Measurements from ENCODE around the gene RAB8B. TPM values are rescaled to one million over a fixed set of nuclear protein-coding genes. Genes with fewer than 3 reads are reported as not detected.

Gene RAB8B
- total RNA-seq, 4 donors from 2014 or later: 7.2 to 33.4 (median 14.3) TPM

DNA sequence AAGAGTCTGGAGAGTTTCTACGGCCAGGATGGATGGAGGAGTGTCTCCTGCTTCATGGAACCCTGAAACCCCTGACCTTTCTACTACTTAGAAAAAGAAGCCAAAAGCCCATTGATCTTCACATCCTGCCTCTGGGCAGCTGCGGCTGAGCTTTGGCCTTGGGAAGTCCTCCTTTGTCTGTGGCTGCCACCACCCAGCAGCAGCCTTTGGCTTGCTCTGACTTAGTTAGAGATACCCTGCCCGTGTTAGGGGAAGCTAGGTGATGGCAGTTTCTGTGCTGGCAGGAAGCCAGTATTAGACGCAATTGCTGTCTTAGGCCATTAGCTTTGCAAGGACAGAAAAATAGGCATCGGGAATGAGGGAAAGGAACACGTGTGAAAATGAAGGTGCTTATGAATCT lies 106.8 kb downstream of the RAB8B start:
- no peak for TF ChIP-seq POLR2A (IDR thresholded peaks at IDR 0.05)
- TF ChIP-seq, protein P1, sequence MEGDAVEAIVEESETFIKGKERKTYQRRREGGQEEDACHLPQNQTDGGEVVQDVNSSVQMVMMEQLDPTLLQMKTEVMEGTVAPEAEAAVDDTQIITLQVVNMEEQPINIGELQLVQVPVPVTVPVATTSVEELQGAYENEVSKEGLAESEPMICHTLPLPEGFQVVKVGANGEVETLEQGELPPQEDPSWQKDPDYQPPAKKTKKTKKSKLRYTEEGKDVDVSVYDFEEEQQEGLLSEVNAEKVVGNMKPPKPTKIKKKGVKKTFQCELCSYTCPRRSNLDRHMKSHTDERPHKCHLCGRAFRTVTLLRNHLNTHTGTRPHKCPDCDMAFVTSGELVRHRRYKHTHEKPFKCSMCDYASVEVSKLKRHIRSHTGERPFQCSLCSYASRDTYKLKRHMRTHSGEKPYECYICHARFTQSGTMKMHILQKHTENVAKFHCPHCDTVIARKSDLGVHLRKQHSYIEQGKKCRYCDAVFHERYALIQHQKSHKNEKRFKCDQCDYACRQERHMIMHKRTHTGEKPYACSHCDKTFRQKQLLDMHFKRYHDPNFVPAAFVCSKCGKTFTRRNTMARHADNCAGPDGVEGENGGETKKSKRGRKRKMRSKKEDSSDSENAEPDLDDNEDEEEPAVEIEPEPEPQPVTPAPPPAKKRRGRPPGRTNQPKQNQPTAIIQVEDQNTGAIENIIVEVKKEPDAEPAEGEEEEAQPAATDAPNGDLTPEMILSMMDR (IDR thresholded peaks at IDR 0.05 in 4 of 5, conservative IDR thresholded peaks at IDR 0.05 in 1 of 5): no peak
- no peaks in the 10 kb centered on the region for H3K36me3 ChIP-seq
- no peak overlapping the region for H3K27ac ChIP-seq
- no peaks in the 10 kb centered on the region for H3K27me3 ChIP-seq
- no peak overlapping the region for H3K4me3 ChIP-seq
- H3K4me1 ChIP-seq: peaks cover 0 to 5% of the 10 kb centered on the region in 2 donors
- H3K9me3 ChIP-seq: no peaks in the 10 kb centered on the region
- ATAC-seq: no peak
- intact Hi-C loops (cut with DNase I; ENCODE audit: low total_unique reads) (no loop called here), in situ Hi-C loops (cut with MboI; ENCODE audit: low sequenced_read_pairs in 4 of 4) (loop anchor here in 3 of 4 donors (10.0 to 25.0 kb wide), 3 partner anchors 99 to 291 kb away; partner anchors contain the start of gene FBXL22 (in 1 of the 3))
- no peak for DNase-seq

DNA sequence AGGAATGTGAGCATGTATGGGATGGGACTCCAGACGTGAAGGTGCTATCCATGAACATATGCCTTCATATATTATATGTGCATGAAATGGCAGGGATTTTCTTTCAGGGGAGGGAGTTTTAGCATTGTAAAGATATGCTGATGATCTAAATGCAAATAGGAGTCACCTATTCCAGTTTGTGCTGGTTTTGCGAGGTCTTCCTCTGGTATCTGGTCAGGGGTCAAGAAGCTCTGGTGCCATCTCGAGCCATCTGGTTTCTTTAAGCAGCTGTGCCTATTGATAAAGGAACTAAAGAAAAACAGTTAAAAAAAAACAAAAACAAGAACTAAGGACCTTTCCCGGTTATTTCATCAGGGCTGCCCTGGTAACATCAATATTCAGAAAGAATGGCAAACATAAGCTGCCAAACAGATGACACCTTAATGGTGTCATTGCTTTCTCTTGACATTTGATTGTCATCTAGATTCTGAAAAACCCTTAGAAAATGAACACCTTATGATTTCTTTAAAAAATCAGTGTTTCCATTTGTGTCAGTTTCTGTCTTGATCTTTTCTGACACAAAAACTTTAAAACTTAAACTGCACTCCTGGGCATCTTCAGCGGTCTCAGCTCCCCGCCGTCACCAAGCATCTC lies 110.7 kb downstream of the RAB8B start:
- Histone ChIP-seq H3K9me3 (no peaks in the 10 kb centered on the region), H3K36me3 (peaks cover 0 to 5% of the 10 kb centered on the region in 2 donors), H3K27ac (no peak overlapping the region), H3K4me3 (no peak overlapping the region), H3K4me1 (no peaks in the 10 kb centered on the region), H3K27me3 (no peaks in the 10 kb centered on the region)
- DNase-seq (no peak), ATAC-seq (no peak)
- intact Hi-C loops (cut with DNase I; ENCODE audit: low total_unique reads): no loop called here
- no peak for TF ChIP-seq POLR2A (IDR thresholded peaks at IDR 0.05)
- TF ChIP-seq, protein P1 (IDR thresholded peaks at IDR 0.05 in 4 of 5, conservative IDR thresholded peaks at IDR 0.05 in 1 of 5): no peak
- in situ Hi-C loops (cut with MboI; ENCODE audit: low sequenced_read_pairs in 4 of 4): loop anchor here in 3 of 4 donors (10.0 to 25.0 kb wide), 3 partner anchors 95 to 287 kb away; partner anchors contain the start of gene FBXL22 (in 1 of the 3)

DNA sequence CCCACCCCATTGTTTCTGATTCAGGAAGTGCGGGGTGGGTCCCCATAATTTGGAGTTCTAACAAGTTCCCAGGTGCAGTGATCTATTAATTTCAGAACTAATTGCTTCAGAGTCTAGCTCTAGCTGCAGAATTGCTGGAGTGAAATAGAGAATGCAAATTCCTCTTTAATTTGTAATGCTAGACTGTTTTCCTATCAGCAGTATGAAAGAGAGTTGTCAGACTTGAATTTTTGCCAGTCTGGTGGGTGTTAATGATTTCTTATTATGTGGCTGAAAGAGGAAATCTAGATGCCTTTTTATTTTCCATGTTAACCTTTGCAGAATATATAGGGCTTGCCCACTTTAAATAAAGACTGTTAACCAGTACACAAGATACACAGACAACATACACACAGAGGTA lies 111.7 kb downstream of the RAB8B start:
- TF ChIP-seq POLR2A (IDR thresholded peaks at IDR 0.05): no peak
- TF ChIP-seq, protein P1 (IDR thresholded peaks at IDR 0.05 in 4 of 5, conservative IDR thresholded peaks at IDR 0.05 in 1 of 5): no peak

DNA sequence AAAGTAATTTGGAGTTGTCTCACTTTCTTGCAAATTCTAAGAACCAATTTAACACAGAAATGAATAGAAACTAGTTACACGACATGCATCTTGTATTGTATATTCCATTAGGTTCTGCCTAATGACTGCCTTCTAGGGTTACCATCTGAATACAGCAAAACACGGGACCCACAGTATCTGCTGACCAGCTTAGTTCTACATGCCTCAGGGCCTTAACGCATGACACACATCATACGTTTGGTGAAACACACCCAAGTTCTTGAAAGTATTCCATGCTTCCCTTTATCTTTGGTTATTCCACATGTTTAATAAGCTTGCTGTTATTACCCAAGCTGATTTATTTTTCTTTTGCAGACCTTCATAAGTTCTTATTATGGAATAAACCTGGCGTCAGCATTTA lies 115.9 kb downstream of the RAB8B start:
- Histone ChIP-seq H3K4me3 (no peak overlapping the region), H3K27me3 (no peaks in the 10 kb centered on the region), H3K4me1 (no peaks in the 10 kb centered on the region), H3K9me3 (no peaks in the 10 kb centered on the region), H3K27ac (no peak overlapping the region), H3K36me3 (peaks cover 0 to 19% of the 10 kb centered on the region in 2 donors)
- in situ Hi-C loops (cut with MboI; ENCODE audit: low sequenced_read_pairs in 4 of 4): no loop called here
- TF ChIP-seq, protein P1 (IDR thresholded peaks at IDR 0.05 in 4 of 5, conservative IDR thresholded peaks at IDR 0.05 in 1 of 5): no peak
- TF ChIP-seq POLR2A (IDR thresholded peaks at IDR 0.05): no peak
- DNase-seq: no peak
- intact Hi-C loops (cut with DNase I; ENCODE audit: low total_unique reads): no loop called here
- no peak for ATAC-seq

More for the DNA sequence above, 111.7 kb downstream of the RAB8B start:
- in situ Hi-C loops (cut with MboI; ENCODE audit: low sequenced_read_pairs in 4 of 4) (no loop called here), intact Hi-C loops (cut with DNase I; ENCODE audit: low total_unique reads) (no loop called here)
- peaks cover 0 to 13% of the 10 kb centered on the region in 2 donors for H3K36me3 ChIP-seq
- H3K4me3 ChIP-seq: no peak overlapping the region
- no peak overlapping the region for H3K27ac ChIP-seq
- H3K4me1 ChIP-seq: no peaks in the 10 kb centered on the region
- ATAC-seq: no peak
- no peaks in the 10 kb centered on the region for H3K9me3 ChIP-seq
- DNase-seq: no peak
- no peaks in the 10 kb centered on the region for H3K27me3 ChIP-seq
